GM12878 (cell line): Measurements from ENCODE around the gene PPIE. TPM values are rescaled to one million over a fixed set of nuclear protein-coding genes. Genes with fewer than 3 reads are reported as not detected.

ENCODE experiments used
- CHD1 ChIP-seq: IDR thresholded peaks from 2 replicates; pipeline ENCODE4 v1.6.1; 2012; ENCODE audit warnings: low read depth, low read length, improper control_type of control experiment
- CHD4 ChIP-seq: fragments of 200-600 bp; sonication (generic); IDR thresholded peaks from 2 replicates; pipeline ENCODE4 v1.6.1; 2016; ENCODE audit warnings: mild to moderate bottlenecking
- CTCF ChIP-seq, 3 experiments: IDR thresholded peaks in 2 of 3; conservative IDR thresholded peaks in 1 of 3; 2 replicates each; pipeline ENCODE4 v1.5.1; 2011; ENCODE audit warnings: low read depth in 3 of 3, low read length in 3 of 3, mild to moderate bottlenecking in 3 of 3, control low read depth in 2 of 3, moderate library complexity in 2 of 3, inconsistent platforms in 1 of 3, mixed read lengths in 1 of 3; ENCODE audit not compliant: control insufficient read depth in 2 of 3, insufficient read depth in 1 of 3; ENCODE audit errors: extremely low read depth in 1 of 3
- ESRRA ChIP-seq: IDR thresholded peaks from 2 replicates; pipeline ENCODE4 v1.6.1; 2012; ENCODE audit warnings: mild to moderate bottlenecking, low read length, improper control_type of control experiment
- HCFC1 ChIP-seq: fragments of 150-350 bp; IDR thresholded peaks from 2 replicates; pipeline ENCODE4 v1.6.1; 2014; ENCODE audit warnings: low read length
- HSF1 ChIP-seq: fragments of 150-350 bp; IDR thresholded peaks from 2 replicates; pipeline ENCODE4 v1.6.1; 2014; ENCODE audit warnings: mild to moderate bottlenecking, low read depth, low read length
- KDM1A ChIP-seq: fragments of 200-600 bp; sonication (generic); IDR thresholded peaks from 2 replicates; pipeline ENCODE4 v1.6.1; 2016; ENCODE audit warnings: borderline replicate concordance
- MTA3 ChIP-seq: IDR thresholded peaks from 2 replicates; pipeline ENCODE4 v1.6.1; 2012; ENCODE audit warnings: low read length, inconsistent platforms, borderline replicate concordance
- RAD21 ChIP-seq: IDR thresholded peaks from 2 replicates; pipeline ENCODE4 v1.6.1; 2011; ENCODE audit warnings: mild to moderate bottlenecking, low read depth, low read length, moderate library complexity; ENCODE audit not compliant: insufficient read depth
- SKIL ChIP-seq: fragments of 450-650 bp; IDR thresholded peaks from 2 replicates; pipeline ENCODE4 v1.6.1; 2017; ENCODE audit warnings: mild to moderate bottlenecking, low read depth, inconsistent platforms; ENCODE audit not compliant: poor library complexity, severe bottlenecking
- SMAD5 ChIP-seq: IDR thresholded peaks from 2 replicates; pipeline ENCODE4 v1.6.1; 2016; ENCODE audit warnings: antibody characterized with exemption, low read depth
- SPI1 ChIP-seq: IDR thresholded peaks from 2 replicates; pipeline ENCODE4 v1.6.1; 2011; ENCODE audit warnings: low read depth, mild to moderate bottlenecking, low read length, moderate library complexity, borderline replicate concordance; ENCODE audit not compliant: insufficient read depth
- SREBF2 ChIP-seq: IDR thresholded peaks from 2 replicates; pipeline ENCODE4 v1.6.1; 2012; ENCODE audit warnings: mild to moderate bottlenecking, low read length
- SRF ChIP-seq, 2 experiments: IDR thresholded peaks; 2 replicates each; pipeline ENCODE4 v1.6.1; 2011; ENCODE audit warnings: low read depth in 2 of 2, low read length in 2 of 2, mild to moderate bottlenecking in 1 of 2, moderate library complexity in 1 of 2
- ZBTB11 ChIP-seq: fragments of 450-650 bp; formaldehyde crosslinking; IDR thresholded peaks from 2 replicates; pipeline ENCODE4 v1.5.0; 2022; ENCODE audit warnings: mild to moderate bottlenecking, missing genetic modification characterization
- ZBTB40 ChIP-seq: fragments of 450-650 bp; IDR thresholded peaks from 2 replicates; pipeline ENCODE4 v1.6.1; 2016; ENCODE audit warnings: mild to moderate bottlenecking, moderate library complexity, borderline replicate concordance
- polyA plus RNA-seq, 11 experiments: library from polyadenylated mRNA; depleted of rRNA in 4 of 11; unstranded in 6 of 11; stranded (reverse) in 5 of 11; fragments of >200 nt; fragmentation: Nextera tagmentation in 4 of 11; fragmentation: Illumina TruSeq in 1 of 11; extraction: Ambion mirVana in 4 of 11; extraction: Trizol in 1 of 11; gene quantifications; 1 replicate in 1 of 11; 2 replicates in 10 of 11; pipeline versions ENCODE4 v1.2.1 to v1.2.3, GENCODE V29; 2011 to 2016; ENCODE audit warnings: inconsistent platforms in 2 of 11, missing spikeins in 2 of 11, low read depth in 1 of 11
- total RNA-seq, 4 experiments: library from RNA; depleted of rRNA in 3 of 4; stranded (reverse); fragments of >200 nt in 3 of 4; fragmentation: Illumina TruSeq in 1 of 4; extraction: Trizol in 1 of 4; gene quantifications; 2 replicates each; pipeline versions ENCODE4 v1.2.1 to v1.2.3, GENCODE V29; 2013 to 2021

Gene PPIE
- total and polyA plus RNA-seq, 10 of the 15 experiments (the other 5 are each of a cell fraction or from before 2014, with no cell fraction given), result 36.6 to 163 (median 70.1) TPM

GRCh38 chr1:39799770-39800470 lies 61.2 kb downstream of the PPIE start (continued):
- TF ChIP-seq ZBTB11 (CRISPR knock-in tag) (no peak), ZBTB40 (no peak), CHD1 (no peak), SKIL (no peak), CTCF (IDR thresholded peaks at IDR 0.05 in 2 of 3, conservative IDR thresholded peaks at IDR 0.05 in 1 of 3; ENCODE audit: control insufficient read depth in 2 of 3, extremely low read depth in 1 of 3, insufficient read depth in 1 of 3, low read depth in 3 of 3, low read length in 3 of 3) (peak; percentile 65 to 88 (median 81)), HCFC1 (no peak), SMAD5 (no peak), ESRRA (no peak), SPI1 (no peak), RAD21 (peak; percentile 58), MTA3 (no peak), SREBF2 (no peak), SRF (IDR thresholded peaks at IDR 0.05; ENCODE audit: low read depth in 2 of 2, low read length in 2 of 2) (no peak), HSF1 (no peak), KDM1A (no peak), CHD4 (no peak)
